ENCODE results near the gene SETX.

Gene SETX

DNA sequence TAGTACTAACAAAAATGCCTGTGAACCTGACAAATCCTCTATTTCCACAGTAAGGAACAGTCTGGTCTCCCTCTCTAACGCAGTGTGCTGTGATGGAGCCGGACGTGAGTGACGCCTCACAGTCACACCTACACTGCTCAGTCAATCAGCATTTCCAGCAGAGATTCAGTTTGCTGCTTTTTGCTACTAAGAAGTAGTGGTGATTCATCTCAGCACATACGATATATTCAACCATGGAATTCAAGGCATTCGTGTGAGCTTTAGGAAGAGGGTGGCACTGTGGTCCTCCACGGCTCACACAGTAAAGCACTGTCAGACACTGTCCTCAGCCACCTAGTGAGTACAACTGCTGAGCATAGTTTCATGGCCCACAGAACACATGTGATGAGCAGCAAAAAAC, 70.9 kb downstream of the SETX start:
- no peak for DNase-seq

DNA sequence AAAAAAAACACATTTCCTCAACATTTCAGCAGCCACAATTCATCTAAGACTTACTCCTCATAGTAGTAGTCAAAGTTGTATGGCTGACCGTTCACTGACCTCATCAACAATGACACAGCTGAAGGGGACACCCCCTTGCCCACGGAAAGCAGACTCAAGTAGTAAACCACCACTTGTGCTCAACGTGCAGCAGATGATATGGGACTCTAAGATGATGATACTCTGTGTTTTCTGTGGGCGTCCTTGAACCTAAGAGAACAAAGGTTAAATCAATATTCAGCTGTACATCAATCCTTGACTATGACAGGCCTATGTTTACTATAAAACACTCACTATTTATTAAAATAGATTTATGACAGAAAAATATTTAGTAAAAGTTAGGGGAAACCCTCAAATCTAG, 71.6 kb downstream of the SETX start:
- no peak for DNase-seq

DNA sequence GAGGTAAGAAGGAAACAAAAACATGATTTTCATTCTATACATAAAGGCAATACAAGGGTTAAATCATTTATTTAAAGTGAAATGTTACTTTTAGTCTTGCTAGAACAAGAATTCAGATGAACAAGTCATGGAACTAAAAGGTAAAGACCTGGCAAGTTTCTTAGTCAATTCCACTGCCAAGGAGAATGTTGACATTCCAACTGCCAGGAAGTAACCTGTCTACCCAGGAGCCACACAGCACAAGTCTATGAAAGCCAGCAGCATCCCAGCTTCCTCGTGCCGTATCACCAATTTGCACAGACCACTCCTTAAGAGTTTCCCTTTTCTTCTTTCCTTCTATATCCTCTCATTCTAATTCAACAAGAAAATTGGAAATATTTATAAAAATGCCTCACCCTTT, 79.9 kb downstream of the SETX start:
- no peak for DNase-seq

DNA sequence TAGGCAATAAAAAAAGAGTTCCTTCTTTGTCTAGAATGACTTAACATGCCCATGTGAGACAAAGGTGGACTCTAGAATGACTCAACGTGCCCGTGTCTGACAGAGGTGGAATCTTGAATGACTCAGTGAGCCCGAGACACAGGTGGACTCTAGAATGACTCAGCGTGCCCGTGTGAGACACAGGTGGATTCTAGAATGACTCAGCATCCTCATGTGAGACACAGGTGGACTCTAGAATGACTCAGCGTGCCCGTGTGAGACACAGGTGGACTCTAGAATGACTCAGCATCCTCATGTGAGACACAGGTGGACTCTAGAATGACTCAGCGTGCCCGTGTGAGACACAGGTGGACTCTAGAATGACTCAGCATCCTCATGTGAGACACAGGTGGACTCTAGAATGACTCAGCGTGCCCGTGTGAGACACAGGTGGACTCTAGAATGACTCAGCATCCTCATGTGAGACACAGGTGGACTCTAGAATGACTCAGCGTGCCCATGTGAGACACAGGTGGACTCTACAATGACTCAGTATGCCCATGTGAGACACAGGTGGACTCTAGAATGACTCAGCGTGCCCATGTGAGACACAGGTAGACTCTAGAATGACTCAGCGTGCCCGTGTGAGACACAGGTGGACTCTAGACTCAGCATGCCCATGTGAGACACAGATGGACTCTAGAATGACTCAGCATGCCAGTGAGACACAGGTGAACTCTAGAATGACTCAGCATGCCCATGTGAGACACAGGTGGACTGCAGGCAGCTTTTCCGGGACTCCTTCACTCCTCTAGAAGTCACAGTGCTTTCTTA, 84.9 kb downstream of the SETX start:
- peak; percentile 14 for DNase-seq

DNA sequence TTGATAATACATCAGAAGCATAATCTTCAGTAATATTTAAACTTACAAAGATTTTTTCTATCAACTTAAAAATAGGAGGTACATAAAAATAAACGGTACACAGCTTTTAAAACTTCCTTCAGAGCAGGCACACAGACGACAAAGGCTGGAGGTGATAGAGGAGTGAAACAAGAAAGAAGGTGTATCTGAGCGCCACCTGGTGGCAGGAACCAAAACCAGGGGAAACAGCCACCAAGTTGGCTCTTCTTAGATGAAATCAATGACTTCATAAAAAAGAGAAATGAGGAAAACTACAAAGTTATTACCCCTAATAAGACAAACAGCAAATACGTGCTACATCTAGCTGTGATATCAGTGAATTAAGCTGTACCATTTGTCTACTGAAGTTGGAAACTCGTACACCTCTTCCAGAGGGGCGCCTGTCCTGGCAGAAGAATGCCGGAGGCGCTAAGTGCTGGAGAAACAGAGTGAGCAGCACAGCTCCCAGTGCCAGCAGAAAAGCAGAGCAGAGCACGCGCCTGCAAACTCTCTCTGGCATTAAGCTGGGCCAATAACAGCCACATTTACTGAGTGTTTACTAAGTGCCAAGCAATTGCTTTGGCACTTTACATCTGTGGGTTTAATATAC, 85.9 kb downstream of the SETX start:
- DNase-seq: peak; percentile 75

DNA sequence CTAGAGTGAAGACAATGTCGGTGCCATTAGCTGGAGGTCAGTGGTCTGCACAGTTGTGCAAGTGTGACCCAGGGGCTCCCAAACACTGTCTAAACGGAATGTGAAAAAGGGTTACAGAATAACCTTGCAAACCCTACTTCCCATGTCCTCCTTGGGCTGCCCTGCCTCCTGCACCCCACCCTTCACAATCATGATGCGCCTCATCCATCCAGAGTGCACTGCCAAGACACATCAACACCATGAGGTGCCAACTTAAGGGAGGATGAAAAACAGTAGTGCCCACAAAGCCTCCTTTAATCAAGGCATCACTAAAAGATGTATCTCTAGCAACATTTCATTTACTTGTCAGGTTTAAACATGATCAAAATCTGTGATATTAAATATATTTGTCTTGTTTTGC, 87.1 kb downstream of the SETX start:
- DNase-seq: no peak

DNA sequence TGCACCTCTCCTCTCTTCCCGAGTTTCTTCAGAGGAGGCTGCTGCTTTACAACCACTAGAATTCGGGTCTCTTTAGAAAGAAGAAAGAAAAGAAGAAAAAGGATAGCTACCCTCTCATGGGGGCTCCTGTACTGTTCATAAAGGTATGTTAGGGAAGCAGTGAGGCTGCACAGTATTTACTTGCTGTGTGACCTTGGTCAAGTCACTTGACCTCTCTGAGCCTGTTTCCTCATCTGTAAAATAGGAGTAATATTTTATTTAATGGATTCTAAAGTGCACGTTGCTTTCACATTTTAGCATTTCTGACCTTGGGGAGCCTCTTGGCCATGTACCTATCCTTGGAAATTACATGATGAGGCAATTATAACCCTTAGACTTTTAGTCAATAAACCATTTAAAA, 88.8 kb downstream of the SETX start:
- no peak for DNase-seq

DNA sequence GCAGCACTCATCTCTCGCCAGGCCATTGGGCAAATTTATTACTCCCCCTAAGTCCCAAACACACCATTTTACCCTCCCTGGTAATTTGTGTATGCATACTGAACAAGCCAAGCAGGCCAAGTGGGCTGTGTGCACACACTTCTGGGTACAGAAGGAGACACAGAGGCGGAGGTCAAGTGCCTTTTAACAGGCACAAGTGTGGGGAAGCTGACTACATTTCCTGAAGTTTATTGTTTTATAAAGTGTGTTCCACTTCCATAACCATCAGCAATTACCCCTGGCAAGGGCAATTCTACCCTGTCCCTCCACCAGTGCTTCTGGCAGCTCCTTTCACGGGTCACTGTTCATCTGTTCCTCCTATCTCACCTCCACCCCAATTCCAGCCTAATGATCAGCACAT, 93.9 kb downstream of the SETX start:
- DNase-seq: no peak

DNA sequence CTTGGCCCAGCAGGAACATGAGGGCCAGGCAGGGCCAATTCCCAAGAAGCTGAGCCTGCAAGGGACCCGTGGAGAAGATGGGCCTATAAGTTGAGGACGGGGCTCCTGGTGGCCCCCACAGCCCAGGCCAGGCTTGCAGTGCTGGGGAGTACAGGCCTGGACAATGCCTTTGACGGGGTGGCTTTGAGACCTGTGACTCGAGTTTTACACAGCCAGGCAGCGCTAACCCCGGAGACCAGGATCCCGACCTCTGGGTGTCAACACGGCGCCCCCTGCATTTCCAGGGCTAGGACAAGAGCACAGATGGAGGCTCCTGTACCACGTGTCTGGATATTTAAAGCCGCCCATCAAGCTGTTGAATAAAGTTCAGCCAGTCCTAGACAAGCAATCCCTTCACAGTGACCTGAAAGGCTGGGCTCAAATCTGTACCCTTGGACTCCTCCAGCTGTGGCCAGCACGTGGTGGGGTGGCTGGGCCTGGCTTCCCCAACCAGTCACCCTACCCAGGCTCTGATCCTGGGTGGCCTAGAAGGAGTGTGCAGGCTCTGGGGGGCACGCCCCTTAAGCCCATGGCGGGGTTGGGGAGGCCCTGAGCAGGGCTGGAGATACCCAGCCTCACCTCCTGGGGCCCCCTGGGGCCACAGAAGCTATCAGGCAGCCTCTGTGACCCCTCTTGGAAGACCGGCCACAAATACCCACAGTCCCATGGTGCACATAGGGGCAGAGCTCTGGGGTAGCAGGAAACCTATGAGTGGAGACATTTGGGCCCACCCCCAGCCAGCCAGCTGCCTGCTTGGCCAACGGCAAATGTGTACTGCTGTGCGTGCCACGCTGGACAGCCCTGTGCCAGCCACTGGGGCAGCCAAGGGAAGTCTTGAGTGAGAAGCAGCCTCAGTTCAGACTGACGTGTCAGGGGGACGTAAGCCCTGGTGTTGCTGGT, 104.2 kb downstream of the SETX start:
- no peak for DNase-seq

DNA sequence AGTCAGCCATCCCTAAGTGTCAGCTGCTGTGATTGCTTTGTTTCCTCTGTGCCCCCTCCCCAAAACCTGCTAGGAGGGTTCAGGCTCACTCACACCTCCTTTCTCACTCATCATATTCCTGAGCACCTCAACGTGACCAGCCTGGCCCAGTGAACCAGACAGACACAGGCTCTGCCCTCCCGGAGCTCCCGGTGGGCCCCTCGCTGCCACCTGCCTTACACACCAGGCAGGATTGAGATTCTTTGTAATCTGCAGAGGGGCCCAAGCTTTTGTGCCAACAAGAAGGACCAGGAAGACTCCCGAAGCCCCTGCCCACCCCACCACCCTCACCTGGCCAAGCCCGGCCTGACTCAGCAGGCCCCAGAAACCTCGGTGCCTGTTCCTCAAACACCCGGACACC, 105.1 kb downstream of the SETX start:
- no peak for DNase-seq

DNA sequence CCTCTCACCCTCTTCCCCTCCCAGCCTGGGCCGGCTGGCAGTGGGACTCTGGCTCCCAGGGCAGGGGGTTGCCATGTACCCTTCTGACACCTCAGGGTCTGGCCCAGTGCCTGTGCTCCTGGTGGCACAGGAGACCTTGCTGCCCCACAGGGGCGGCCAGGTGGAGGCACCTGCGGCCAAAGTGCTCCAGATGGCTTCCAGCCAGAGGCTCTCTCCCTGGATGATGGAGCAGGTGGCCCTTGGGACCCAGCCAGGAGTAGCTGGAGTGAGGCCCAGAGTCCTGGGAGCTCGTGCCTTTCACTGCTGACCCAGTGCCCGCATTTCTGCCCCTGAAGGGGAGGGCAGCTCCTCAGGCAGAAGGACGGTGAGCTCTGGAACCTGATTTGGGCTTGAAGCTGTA, 105.7 kb downstream of the SETX start:
- no peak for DNase-seq

DNA sequence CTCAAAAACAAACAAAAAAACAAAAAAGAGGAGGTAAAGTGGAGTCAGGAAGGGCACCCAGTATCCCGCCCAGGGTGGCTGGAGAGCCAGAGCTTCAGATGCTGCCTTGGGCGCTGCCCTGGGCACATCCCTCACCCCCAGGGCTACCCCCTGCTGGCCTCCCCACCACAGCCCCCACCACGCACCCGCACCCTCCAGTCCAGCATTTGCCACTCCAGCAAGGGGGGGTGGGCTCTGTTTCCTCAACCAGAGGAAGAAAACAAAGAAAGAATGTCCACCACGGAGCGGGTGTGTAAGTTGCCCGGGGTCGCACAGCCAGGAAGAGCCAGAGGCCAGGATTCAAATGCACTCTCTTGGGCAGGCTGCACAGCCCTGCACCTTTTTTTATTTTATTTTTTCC, 106.8 kb downstream of the SETX start:
- DNase-seq: no peak

DNA sequence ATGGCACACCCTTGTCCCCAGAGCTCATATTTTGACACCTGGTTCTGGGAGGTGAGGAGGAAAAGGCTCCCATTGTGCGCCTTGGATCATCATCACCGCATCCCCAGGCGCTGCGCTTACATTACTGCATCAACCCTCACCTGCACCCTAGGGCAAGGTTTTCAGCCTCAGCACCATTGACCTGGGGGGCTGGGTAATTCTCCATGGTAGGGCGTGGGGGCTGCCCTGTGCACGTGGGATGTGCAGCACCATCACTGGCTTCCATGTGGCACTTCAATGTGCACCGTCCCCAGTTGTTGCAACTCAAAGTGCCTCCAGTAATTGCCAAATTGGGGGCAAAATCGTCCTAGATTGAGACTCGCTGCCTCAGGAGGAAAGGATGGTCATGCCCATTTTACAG, 109.3 kb downstream of the SETX start:
- DNase-seq: no peak

DNA sequence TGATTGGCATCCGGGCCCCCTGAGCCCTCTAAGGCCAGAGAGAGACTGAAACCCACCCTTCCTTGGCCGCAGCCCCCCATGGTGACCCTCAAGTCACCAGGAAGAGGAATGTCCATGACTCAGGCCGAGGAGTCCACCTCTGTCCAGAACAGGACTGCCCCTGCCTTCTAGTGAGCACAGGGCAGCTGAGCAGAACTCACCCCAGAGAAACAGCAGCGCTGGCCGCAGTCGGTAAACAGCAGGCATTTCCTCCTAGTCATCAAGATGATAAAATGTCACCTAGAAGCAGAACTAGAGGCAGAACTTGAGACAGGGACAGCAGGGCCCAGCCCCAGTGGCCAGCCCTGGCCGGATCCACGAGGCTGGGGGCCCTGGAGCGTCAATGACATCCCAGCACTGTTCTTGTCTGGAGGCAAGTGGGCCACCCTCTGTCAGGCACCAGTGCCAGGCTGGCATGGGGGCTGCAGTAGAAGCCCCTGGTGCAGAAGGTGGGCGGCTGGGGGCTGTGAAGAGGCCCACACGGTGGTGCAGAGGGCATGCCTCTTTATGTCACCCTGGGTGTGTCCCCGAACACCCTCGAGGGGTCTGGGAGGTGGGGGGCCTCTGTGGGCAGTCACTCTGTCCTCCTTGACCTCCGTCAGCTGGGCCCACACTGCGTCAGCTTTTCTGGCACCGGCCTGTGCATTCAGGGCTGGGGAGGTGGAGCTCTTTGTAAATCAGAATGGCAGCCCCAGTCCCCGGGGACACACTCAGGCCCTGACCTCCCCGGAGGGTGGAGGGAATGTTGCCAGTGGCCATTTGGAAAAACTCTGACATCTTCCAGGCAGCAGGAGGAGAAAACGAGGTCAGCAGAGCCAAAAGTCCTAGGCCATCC, 110.0 kb downstream of the SETX start:
- DNase-seq: no peak

DNA sequence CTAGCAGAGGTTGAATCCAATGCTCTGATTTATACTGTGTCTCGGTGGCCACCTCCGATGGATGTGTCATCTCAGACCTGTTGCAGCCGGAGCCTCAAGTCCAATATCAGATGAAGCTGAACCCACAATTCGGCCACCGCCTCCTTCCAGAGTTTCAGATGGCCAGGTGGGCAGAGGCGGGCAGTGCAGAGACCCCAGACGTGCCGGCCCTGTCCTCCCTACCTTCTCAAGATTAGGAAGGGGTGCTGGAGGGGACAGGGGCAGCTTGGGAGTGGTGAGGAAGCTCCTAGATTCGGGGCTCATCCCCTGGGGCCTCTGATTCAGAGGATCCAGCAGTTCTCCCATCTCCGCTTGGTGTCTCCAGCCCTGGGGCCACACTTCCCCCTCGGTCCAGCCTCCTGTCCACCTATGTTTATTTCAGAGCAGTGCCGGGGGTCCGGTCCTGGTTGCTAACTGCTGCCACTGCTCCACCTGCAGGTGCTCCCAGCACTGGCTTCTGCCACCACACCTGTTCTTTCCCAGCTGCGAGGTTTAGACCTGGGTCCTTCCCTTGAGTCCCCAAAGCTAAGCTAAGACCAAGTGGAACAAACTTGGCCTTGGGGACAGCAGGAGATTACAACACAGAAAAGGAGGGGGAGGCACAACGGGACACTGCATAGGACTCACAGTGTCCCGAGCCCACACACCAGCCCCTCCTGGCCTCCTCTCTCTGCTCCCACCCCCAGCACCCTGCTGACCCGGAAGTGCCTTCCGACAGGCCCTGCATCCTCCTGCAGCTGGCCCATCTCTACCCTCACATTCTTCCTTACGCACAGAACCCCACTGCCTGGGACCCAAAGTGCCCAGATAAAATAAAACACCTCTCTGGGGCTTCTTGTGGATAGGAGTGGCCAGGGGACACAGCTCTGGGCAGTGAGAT, 111.4 kb downstream of the SETX start:
- no peak for DNase-seq

DNA sequence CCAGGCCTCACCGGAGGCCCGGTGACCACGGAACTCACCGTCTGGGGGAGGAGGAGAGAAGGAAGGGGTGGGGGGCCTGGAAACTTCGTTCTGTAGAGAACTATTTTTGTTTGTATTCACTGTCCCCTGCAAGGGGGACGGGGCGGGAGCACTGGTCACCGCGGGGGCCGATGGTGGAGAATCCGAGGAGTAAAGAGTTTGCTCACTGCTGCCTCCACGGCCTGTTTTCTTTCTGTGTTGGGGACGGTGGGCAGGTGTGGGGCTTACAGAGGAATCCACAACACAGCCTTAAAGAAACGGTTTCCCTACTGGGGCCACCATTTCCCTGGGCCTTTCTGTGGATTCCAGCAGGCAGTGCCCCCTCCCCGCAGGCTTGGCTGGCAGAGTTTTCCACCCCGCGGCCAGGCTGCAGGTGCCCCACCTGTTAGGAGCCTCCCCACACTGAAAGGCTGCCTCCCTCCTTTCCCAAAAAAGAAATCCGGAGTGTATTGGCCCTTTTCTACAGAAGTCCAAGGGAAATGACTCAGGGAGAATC, 112.1 kb downstream of the SETX start:
- DNase-seq: no peak

DNA sequence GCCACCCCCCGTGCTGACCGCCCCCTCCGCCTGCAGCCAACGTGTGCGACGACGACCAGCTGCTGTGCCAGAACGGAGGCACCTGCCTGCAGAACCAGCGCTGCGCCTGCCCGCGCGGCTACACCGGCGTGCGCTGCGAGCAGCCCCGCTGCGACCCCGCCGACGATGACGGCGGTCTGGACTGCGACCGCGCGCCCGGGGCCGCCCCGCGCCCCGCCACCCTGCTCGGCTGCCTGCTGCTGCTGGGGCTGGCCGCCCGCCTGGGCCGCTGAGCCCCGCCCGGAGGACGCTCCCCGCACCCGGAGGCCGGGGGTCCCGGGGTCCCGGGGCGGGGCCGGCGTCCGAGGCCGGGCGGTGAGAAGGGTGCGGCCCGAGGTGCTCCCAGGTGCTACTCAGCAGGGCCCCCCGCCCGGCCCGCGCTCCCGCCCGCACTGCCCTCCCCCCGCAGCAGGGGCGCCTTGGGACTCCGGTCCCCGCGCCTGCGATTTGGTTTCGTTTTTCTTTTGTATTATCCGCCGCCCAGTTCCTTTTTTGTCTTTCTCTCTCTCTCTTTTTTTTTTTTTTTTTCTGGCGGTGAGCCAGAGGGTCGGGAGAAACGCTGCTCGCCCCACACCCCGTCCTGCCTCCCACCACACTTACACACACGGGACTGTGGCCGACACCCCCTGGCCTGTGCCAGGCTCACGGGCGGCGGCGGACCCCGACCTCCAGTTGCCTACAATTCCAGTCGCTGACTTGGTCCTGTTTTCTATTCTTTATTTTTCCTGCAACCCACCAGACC, 112.8 kb downstream of the SETX start:
- peak; percentile 78 for DNase-seq

DNA sequence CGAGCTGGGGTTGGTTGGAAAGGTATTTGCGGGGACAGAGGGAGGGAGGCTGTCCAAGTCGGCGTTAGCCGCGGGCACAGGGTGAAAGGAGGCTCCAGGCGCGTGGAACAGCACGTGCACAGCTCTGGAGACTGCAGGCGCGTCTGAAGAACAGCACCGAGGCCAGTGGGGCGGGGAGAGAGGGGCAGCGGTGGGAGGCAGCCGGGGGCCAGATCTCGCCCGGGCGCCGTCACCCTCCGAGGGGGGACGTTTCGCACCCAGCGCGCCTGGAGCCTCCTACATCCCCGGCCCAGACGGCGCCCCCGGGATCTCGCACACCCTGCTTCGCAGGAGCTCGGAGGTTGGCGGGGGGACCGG, 113.3 kb downstream of the SETX start:
- DNase-seq: no peak

DNA sequence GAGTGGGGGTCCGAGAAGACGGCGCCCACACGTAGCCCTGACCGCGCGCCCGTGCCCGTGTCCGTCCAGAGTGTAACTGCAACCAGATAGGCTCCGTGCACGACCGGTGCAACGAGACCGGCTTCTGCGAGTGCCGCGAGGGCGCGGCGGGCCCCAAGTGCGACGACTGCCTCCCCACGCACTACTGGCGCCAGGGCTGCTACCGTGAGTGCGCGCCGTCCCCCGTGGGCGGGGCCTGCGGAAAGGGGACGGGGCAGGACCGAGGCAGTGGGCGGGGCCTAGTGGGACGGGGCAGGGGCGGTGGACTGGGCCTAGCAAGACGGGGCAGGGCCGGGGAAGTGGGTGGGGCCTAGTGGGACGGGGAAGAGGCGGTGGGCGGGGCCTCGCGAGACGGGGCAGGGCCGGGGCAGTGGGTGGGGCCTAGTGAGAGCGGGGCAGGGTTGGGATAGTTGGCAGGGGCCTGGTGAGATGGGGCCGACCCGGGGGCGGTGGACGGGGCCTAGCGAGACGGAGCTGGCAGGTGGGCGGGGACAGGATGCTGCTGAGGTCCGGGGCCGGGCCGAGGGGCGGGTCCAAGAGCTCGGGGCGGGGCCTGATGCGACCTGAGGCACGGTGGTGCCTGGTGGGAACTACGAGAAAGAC, 113.8 kb downstream of the SETX start:
- DNase-seq: peak; percentile 99

All from CD4-positive, alpha-beta T cell treated with Interleukin-21 for 1 hour (primary cell).